Tibial artery (tissue), 4 donors: ENCODE data around the gene CCDC91.

ENCODE experiments used
- DNase-seq, 2 donors: peaks; one replicate each; pipeline ENCODE4 v3.0.0-alpha.2; 2019
- H3K27ac ChIP-seq, 2 donors: fragments of 200-600 bp; sonication (generic) in 1 of 2; 1 replicate in 1 of 2; 2 replicates in 1 of 2; pipeline ENCODE4 v1.5.1; 2018 to 2019; ENCODE audit warnings: mild to moderate bottlenecking in 1 of 2
- H3K27me3 ChIP-seq, 2 donors: fragments of 200-600 bp; sonication (generic) in 1 of 2; one replicate each; pipeline versions ENCODE4 v1.5.1 to v1.6.0; 2016 to 2019
- H3K36me3 ChIP-seq, 3 donors: fragments of 200-600 bp; sonication (generic) in 2 of 3; one replicate each; pipeline ENCODE4 v1.5.1; 2016 to 2019; ENCODE audit warnings: mild to moderate bottlenecking in 2 of 3
- H3K4me1 ChIP-seq, 4 donors: fragments of 200-600 bp; sonication (generic) in 2 of 4; 1 replicate in 3 of 4; 2 replicates in 1 of 4; pipeline ENCODE4 v1.5.1; 2016 to 2019
- H3K4me3 ChIP-seq, 2 donors: fragments of 200-600 bp; sonication (generic) in 1 of 2; 1 replicate in 1 of 2; 2 replicates in 1 of 2; pipeline ENCODE4 v1.5.1; 2018 to 2019; ENCODE audit warnings: mild to moderate bottlenecking in 2 of 2
- H3K9me3 ChIP-seq, 3 donors: fragments of 200-600 bp; sonication (generic) in 1 of 3; one replicate each; pipeline ENCODE4 v1.5.1; 2016 to 2019
- intact Hi-C: fragments of 100-400 bp; cut with DNase I; formaldehyde crosslinking; loops from one replicate; pipeline ENCODE4 v1.15.0; 2023; ENCODE audit warnings: low total_unique reads
- TF ChIP-seq, protein P1 (sequence below), 2 experiments: fragments of 200-600 bp in 1 of 2; fragments of 450-650 bp in 1 of 2; IDR thresholded peaks; one replicate each; pipeline ENCODE4 v1.5.1; 2017 to 2019; ENCODE audit warnings: antibody characterized with exemption in 2 of 2, mild to moderate bottlenecking in 1 of 2, moderate library complexity in 1 of 2

Gene CCDC91

DNA sequence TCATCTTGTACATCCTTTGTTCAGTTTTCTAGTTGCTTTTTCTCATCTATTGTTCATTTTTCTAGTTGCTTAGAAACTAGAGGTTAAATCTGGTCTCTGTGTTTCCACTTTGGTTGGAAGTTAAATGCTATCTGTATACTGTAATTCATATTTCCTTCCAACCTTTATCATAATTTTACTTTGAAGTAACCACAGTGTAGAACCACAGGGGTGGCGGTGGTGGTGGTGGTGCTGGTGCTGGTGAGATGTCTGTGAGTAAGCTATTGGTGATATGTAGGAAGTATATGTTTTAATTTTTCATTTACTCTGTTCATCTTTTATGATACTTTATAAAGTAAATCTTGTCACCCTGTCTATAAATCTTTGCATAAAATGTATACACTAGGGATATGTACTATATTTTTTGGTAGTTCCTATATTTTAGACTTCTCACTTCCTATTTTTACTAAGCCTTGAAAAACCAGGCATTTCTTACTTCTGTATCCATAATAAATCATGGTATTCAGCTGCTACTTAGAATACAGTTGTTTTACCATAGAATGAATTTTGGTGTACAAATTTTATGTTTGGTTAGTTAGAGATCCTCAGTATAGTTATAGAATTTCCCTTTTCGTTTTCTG is 31.9 kb downstream of the CCDC91 start:
- no peak for DNase-seq
- intact Hi-C loops: no loop called here
- Histone ChIP-seq H3K4me3 (no peak overlapping the region), H3K36me3 (no peaks in the 10 kb centered on the region), H3K4me1 (peaks cover 0 to 34% (median 2%) of the 10 kb centered on the region in 4 donors), H3K27ac (no peak overlapping the region), H3K27me3 (no peaks in the 10 kb centered on the region), H3K9me3 (peaks cover 0 to 9% (median 0%) of the 10 kb centered on the region in 3 donors)
- TF ChIP-seq, protein P1, sequence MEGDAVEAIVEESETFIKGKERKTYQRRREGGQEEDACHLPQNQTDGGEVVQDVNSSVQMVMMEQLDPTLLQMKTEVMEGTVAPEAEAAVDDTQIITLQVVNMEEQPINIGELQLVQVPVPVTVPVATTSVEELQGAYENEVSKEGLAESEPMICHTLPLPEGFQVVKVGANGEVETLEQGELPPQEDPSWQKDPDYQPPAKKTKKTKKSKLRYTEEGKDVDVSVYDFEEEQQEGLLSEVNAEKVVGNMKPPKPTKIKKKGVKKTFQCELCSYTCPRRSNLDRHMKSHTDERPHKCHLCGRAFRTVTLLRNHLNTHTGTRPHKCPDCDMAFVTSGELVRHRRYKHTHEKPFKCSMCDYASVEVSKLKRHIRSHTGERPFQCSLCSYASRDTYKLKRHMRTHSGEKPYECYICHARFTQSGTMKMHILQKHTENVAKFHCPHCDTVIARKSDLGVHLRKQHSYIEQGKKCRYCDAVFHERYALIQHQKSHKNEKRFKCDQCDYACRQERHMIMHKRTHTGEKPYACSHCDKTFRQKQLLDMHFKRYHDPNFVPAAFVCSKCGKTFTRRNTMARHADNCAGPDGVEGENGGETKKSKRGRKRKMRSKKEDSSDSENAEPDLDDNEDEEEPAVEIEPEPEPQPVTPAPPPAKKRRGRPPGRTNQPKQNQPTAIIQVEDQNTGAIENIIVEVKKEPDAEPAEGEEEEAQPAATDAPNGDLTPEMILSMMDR (IDR thresholded peaks at IDR 0.05): no peak

DNA sequence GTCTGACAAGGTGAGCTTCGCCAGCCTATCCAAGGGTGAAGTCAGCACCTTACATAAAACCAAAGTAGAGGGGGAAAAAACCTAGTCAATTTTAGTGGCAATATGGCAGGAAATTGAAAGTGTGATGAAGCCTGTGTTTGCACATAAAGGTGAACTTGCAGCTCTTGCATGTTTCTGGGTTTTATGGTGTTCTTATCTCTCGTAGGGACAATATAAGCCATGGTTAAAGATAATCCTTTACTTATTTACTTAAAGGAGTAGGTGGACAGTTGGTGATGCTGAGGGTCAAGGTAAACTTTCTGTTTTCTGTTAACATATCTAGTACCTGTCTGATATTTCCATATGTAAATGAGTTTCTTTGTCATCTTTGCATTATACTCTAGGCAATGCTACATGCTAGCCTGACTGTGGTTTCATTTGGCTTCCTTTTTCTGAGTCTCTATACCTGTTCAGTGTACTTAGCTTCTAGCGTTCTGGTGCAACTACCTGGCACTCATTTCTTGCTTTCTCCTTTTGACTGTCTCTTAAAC is 32.8 kb downstream of the CCDC91 start:
- H3K4me1 ChIP-seq: peaks cover 0 to 34% (median 2%) of the 10 kb centered on the region in 4 donors
- no peak overlapping the region for H3K27ac ChIP-seq
- intact Hi-C loops: no loop called here
- DNase-seq: no peak
- no peaks in the 10 kb centered on the region for H3K36me3 ChIP-seq
- TF ChIP-seq, protein P1 (IDR thresholded peaks at IDR 0.05): no peak
- no peak overlapping the region for H3K4me3 ChIP-seq
- no peaks in the 10 kb centered on the region for H3K27me3 ChIP-seq
- peaks cover 0 to 9% (median 0%) of the 10 kb centered on the region in 3 donors for H3K9me3 ChIP-seq

DNA sequence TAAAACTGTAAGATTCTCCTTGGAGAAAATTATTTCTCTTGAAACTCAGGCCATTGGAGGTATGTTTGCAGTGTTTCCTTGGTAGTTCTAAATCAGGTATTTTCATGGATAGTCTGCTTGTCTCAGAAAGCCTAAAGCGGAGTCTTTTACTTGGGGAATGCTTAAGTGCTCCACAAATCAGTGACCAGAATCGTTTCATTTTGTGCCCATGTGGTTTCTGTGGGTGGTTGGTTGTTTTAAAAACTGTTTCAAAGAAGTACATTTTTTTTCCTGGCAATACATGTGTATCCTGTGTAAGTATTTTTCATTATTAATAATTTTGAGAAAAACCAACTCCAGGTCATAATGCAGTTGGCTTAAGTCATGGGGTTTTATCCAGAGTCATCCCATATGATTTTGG is 33.6 kb downstream of the CCDC91 start:
- peaks cover 0 to 36% (median 2%) of the 10 kb centered on the region in 4 donors for H3K4me1 ChIP-seq
- H3K27me3 ChIP-seq: no peaks in the 10 kb centered on the region
- H3K9me3 ChIP-seq: peaks cover 0 to 7% (median 0%) of the 10 kb centered on the region in 3 donors
- intact Hi-C loops: no loop called here
- no peak overlapping the region for H3K4me3 ChIP-seq
- no peak for DNase-seq
- H3K36me3 ChIP-seq: no peaks in the 10 kb centered on the region
- TF ChIP-seq, protein P1 (IDR thresholded peaks at IDR 0.05): no peak
- H3K27ac ChIP-seq: no peak overlapping the region

DNA sequence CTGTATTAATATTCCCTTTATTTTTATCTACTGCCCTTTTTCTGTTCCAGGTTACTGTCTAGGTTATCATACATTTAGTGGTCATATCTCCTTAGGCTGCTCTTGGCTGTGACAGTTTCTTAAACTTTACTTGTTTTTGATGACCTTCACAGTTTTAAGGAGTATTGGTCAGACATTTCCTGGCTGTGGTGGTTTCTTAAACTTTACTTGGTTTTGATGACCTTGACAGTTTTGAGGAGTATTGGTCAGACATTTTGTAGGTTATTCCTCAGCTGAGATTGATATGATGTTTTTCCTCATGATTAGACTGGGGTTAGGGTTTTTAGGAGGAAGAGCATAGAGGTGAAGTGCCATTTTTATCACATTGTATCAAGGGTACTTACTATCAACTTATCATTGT is 36.4 kb downstream of the CCDC91 start:
- Histone ChIP-seq H3K9me3 (no peaks in the 10 kb centered on the region), H3K27me3 (no peaks in the 10 kb centered on the region), H3K27ac (no peak overlapping the region), H3K4me1 (peaks cover 0 to 58% (median 11%) of the 10 kb centered on the region in 4 donors), H3K36me3 (no peaks in the 10 kb centered on the region), H3K4me3 (no peak overlapping the region)
- TF ChIP-seq, protein P1 (IDR thresholded peaks at IDR 0.05): no peak
- DNase-seq: no peak
- intact Hi-C loops: no loop called here

DNA sequence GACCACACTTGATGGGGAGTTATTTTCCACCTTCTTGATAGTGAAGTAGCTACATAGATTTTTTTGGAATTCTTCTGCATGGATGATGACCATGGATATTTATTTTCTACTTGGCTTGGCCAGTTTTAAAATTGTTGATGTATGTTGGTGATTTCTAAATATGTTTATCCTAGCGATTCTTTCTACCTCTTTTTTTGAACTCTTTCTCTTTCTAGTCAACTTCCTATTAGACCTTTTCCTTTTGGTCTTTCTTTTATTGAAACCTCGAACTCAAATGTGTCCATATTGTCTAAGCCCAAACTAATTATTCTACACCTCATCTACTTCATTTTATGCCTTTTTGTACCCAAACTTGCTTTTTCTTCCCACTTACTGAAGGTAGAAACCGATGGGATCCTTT is 37.0 kb downstream of the CCDC91 start:
- intact Hi-C loops: no loop called here
- DNase-seq: no peak
- H3K27ac ChIP-seq: no peak overlapping the region
- H3K4me3 ChIP-seq: no peak overlapping the region
- H3K36me3 ChIP-seq: no peaks in the 10 kb centered on the region
- TF ChIP-seq, protein P1 (IDR thresholded peaks at IDR 0.05): no peak
- H3K9me3 ChIP-seq: no peaks in the 10 kb centered on the region
- H3K27me3 ChIP-seq: no peaks in the 10 kb centered on the region
- peaks cover 0 to 59% (median 10%) of the 10 kb centered on the region in 4 donors for H3K4me1 ChIP-seq
